ENCODE results near the gene TMEM219.
"Not testable (repeated sequence)": the region's sequence is repeated elsewhere in the genome, so short reads cannot be mapped to it uniquely, and the experiment has no call there.

The TMEM219 gene

DNA sequence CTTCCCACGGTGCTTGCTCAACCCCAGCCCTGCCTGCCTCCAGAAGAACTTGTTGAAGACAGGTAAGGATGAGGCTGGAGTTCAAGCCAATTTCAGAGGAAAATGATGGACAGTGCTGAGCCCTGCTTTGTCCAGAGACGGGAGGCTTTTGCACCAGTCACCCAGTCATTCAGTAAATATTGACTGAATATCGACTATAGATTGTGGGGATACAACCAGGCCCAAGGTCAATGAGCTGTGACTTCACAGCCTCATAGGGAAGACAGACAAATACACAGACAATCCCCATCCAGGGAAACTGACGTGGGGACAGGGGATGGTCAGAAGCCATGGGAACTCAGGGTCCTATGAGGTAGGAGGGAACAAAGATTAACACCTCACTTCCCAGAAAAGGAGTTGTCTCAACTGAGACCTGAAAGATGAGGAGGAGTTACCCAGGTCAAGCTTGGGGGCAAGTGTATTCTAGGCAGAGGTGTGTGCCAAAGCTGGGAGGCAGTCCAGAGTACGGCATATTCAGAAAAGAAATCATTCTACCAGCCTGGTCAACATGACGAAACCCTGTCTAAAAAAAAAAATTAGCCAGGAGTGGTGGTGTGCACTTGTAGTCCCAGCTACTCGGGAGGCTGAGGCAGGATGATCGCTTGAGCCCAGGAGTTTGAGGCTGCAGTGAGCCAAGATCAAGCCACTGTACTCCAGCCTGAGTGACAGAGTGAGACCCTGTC, 54.8 kb downstream of the TMEM219 start:
- DNase-seq, result no peak

DNA sequence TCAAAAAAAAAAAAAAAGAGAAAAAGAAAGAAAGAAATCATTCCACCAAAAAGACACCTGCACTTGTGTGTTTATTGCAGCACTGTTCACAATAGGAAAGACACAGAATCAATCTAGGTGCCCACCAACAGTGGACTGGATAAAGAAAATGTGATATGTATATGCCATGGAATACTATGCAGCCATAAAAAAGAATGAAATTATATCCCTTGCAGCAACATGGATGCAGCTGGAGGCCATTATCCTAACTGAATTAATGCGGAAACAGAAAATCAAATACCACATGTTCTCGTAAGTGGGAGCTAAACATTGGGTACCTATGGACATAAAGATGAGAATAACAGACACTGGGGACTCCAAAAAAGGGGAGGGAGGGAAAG, 55.4 kb downstream of the TMEM219 start:
- no peak for DNase-seq

DNA sequence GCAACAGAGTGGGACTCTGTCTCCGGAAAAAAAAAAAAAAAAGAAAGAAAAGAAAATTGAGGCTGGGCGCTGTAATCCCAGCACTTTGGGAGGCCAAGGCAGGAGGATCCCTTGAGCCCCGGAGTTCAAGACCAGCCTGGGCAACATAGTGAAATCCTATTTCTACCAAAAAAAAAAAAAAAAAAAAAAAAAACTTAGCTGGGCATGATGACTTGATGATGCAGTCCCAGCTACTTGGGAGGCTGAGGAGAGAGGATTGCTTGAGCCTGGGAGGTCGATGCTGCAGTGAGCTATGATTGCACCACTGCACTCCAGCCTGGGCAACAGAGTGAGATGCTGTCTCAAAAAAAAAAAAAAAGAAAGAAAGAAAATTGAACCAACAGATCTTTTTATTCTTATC, 56.1 kb downstream of the TMEM219 start:
- not testable (repeated sequence) for DNase-seq

DNA sequence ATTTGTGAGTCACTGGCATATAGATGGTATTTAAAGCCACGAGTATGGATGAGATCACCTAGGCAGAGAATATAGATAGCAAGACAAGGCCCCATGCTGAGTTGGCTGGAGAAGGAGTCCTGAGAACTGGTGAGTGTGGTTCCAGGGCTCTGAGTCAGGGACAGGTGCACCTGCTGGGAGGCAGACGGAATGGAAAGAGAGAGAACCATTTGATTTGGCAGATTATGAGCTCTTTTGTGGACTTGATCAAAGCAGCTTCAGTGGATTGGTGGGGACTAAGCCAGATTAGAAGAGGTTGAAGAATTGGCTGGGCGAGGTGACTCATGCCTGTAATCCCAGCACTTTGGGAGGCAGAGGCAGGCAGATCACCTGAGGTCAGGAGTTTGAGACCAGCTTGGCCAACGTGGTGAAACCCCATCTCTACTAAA, 56.9 kb downstream of the TMEM219 start:
- DNase-seq, result no peak
